SU-DHL-6 (cell line): ENCODE data around the gene HGS.

Experiments used
- EZH2phosphoT487 ChIP-seq: fragments of 200-600 bp; sonication (generic), shearing (Covaris generic); conservative IDR thresholded peaks from 2 replicates; pipeline ENCODE4 v1.6.1; 2018; ENCODE audit warnings: mild to moderate bottlenecking, antibody characterized with exemption, low read length, moderate library complexity, mixed read lengths
- TF ChIP-seq, protein P1 (sequence below): fragments of 200-600 bp; sonication (generic); IDR thresholded peaks from one replicate; pipeline ENCODE4 v1.5.1; 2017; ENCODE audit warnings: antibody characterized with exemption, mild to moderate bottlenecking, low read length, moderate library complexity; ENCODE audit not compliant: insufficient read depth, poor library complexity, severe bottlenecking

DNA sequence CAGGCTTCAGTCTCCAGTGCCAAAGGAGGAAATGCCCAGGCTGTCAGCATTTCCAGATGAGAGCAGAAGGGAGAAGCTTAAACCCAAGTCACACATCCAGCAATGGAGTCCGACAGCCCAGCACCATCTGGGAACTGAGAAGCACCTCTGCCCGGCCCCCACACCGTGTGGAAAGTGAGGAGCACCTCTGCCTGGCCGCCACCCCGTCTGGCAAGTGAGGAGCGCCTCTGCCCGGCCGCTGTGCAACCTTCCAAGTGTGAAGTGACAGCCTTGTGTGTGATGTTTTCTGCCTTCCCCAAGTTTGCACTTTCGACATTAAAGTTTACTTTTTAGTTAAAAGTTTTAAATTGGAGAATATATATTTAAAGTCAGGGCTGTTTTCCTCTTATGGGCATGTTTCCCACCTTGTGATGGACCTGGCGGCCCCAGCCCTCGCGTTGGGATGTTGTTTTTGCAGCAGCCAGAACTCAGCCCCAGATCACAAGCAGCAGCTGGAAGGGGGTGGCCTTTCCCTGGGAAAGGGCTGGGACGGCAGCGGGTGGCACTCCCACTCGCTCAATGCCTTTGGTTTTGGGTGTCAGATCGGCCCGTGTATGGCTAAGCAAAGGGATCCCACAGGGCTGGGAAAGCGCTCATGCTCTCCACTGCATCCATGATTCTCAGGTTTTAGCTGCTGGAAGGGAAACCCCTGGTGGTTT, 10.1 kb upstream of the HGS start:
- TF ChIP-seq, protein P1, sequence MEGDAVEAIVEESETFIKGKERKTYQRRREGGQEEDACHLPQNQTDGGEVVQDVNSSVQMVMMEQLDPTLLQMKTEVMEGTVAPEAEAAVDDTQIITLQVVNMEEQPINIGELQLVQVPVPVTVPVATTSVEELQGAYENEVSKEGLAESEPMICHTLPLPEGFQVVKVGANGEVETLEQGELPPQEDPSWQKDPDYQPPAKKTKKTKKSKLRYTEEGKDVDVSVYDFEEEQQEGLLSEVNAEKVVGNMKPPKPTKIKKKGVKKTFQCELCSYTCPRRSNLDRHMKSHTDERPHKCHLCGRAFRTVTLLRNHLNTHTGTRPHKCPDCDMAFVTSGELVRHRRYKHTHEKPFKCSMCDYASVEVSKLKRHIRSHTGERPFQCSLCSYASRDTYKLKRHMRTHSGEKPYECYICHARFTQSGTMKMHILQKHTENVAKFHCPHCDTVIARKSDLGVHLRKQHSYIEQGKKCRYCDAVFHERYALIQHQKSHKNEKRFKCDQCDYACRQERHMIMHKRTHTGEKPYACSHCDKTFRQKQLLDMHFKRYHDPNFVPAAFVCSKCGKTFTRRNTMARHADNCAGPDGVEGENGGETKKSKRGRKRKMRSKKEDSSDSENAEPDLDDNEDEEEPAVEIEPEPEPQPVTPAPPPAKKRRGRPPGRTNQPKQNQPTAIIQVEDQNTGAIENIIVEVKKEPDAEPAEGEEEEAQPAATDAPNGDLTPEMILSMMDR: no peak
- TF ChIP-seq EZH2phosphoT487: no peak
